LNCAP (cell line): Measurements from ENCODE around the gene ATP6V0A1.

Experiments
- CTCF ChIP-seq: fragments of 450-650 bp; IDR thresholded peaks from 2 replicates; pipeline ENCODE4 v1.5.1; 2017; ENCODE audit warnings: mild to moderate bottlenecking

The ATP6V0A1 gene

DNA sequence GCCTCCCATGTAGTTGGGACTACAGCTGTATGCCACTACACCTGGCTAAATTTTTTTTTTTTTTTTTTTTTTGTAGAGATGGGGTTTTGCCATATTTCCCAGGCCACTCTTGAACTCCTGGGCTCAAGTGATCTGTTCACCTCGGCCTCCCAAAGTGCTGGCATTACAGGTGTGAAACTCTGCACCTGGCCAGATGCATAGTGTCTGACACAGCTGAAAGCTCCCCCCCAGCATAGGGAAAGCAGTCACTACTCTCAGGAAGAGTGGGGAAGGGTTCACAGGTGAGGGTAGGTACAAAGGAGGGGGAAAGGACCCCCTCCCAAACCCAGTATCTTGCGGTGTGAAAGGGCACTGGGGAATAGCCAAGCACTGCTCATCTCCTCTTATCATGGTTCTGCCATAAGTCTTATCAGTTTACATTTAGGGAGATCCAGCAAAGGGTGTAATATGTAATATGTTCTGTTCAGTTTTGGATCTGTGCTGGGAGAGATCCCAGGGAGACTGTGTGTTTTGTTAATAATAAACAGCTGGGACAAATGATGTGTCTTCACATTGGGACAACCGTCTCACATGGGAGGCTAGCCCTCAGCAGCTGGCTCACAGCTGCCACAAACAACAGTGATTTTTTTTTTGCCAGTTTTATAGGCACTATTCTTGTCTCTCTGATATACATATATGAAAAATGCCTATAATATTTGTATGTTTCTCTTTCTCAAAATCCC lies 28.8 kb upstream of the ATP6V0A1 start:
- no peak for TF ChIP-seq CTCF

DNA sequence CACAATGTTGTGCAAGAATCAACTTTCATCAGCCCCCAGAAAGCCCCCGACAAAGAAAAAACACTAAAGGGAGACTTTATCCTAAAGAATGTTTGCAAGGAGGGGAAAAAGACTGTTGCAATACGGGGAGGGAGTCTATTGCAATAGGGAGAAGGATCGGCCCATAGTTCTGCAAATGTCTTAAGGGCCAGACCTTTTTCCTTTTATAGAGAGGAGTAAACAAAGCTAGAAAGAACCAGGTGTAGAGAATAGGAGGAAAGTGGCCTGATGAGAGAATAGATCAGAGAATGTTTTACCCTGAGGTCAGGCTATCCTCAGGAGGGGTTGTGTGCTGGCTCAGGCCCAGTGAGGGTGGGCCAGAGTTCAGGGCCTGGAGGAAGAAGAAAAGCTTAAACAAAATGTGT lies 26.9 kb upstream of the ATP6V0A1 start:
- TF ChIP-seq CTCF = no peak

DNA sequence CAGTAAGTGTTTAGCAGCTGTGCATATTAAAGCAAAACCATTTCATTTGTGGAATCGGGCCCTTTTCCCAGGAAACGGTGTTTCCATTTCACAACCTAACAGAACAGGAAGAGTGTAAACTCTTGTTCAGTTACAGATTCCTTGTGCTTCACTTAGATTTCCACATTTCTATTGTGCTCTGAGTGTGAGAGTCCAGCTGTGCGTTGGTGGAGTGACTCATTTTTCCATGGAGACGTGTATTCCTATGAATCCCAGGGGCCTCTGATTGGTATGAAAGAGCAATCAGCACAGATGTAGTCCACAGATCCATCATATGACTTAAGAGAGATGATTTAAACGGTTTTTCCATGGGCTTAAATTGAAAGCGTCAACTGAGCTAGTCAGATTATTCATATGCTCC lies 22.3 kb upstream of the ATP6V0A1 start:
- TF ChIP-seq CTCF = no peak

GRCh38 chr17:42438600-42439567 lies 19.8 kb upstream of the ATP6V0A1 start:
- peak; percentile 22; the same call in 1 of the 2 replicates for TF ChIP-seq CTCF

- TF ChIP-seq CTCF = no peak
Observed at GRCh38 chr17:42441371-42442195, 17.1 kb upstream of the ATP6V0A1 start.

DNA sequence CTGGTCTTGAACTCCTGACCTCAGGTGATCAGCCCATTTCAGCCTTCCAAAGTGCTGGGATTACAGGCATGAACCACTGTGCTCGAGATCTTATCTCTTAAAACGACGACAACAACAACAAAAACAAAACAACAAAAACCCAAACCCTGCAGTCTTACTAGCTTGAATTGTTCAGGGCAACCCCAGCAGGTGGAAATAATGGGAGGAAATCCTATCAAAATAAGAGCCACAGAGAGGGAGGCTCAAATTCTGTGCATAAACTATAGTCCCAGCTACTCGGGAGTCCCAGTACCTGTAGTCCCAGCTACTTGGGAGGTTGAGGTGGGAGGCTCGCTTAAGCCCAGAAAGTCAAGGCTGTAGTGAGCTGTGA lies 16.5 kb upstream of the ATP6V0A1 start:
- no peak for TF ChIP-seq CTCF

- TF ChIP-seq CTCF = no peak
Observed at GRCh38 chr17:42453439-42453838, 5.2 kb upstream of the ATP6V0A1 start.
